Right lobe of liver (tissue), 6 donors: ENCODE measurements around the gene ROMO1. TPM values are rescaled to one million over a fixed set of nuclear protein-coding genes. Genes with fewer than 3 reads are reported as not detected.
"Not testable (repeated sequence)": the region's sequence is repeated elsewhere in the genome, so short reads cannot be mapped to it uniquely, and the experiment has no call there.

Experiments used
- ATAC-seq, 4 donors: fragments of 200-7000 bp; cut with Tn5 transposase; one replicate each; pipeline ENCODE4 v1.9.1; 2020; ENCODE audit warnings: mild to moderate bottlenecking in 4 of 4, moderate library complexity in 4 of 4
- DNase-seq, 3 donors: peaks; one replicate each; pipeline ENCODE4 v3.0.0-alpha.2; 2020
- H3K27ac ChIP-seq, 3 donors: fragments of 200-600 bp; one replicate each; pipeline ENCODE4 v1.8.0; 2022
- H3K27me3 ChIP-seq, 2 donors: fragments of 200-600 bp; one replicate each; pipeline ENCODE4 v1.8.0; 2022
- H3K36me3 ChIP-seq, 4 donors: fragments of 200-600 bp; sonication (generic) in 1 of 4; one replicate each; pipeline versions ENCODE4 v1.5.1 to v1.8.0; 2017 to 2022; ENCODE audit warnings: control low read depth in 1 of 4
- H3K4me1 ChIP-seq, 4 donors: fragments of 200-600 bp; sonication (generic) in 1 of 4; one replicate each; pipeline versions ENCODE4 v1.5.1 to v1.8.0; 2017 to 2022; ENCODE audit warnings: control low read depth in 1 of 4
- H3K4me3 ChIP-seq, 3 donors: fragments of 200-600 bp; one replicate each; pipeline ENCODE4 v1.8.0; 2022
- H3K9me3 ChIP-seq, 4 donors: fragments of 200-600 bp; sonication (generic) in 1 of 4; one replicate each; pipeline versions ENCODE4 v1.5.1 to v1.8.0; 2017 to 2022; ENCODE audit warnings: control low read depth in 1 of 4
- POLR2A ChIP-seq: fragments of 450-650 bp; IDR thresholded peaks from one replicate; pipeline ENCODE4 v1.6.1; 2017; ENCODE audit warnings: antibody characterized with exemption, mild to moderate bottlenecking
- WGBS: methylation state at CpG from one replicate; pipeline ENCODE4 v1.1.6; 2018; ENCODE audit warnings: low coverage, low lambda C conversion rate; ENCODE audit not compliant: insufficient coverage; ENCODE audit errors: missing lambda C conversion rate; 5-methylcytosine and 5-hydroxymethylcytosine counted together
- intact Hi-C, 2 donors: fragments of 100-400 bp; cut with DNase I; formaldehyde crosslinking; loops; one replicate each; pipeline versions ENCODE4 v1.11.2 to v1.14.1; 2022
- total RNA-seq, 6 experiments: library from RNA; depleted of rRNA in 2 of 6; stranded (reverse); fragments of >200 nt in 2 of 6; fragmentation: NEBNext Ultra II Directional in 3 of 6; extraction: Animal tissue kit (Norgen Biotek cat#: 25700) in 3 of 6; gene quantifications; one replicate each; pipeline versions ENCODE4 v1.1.0 to v1.2.4, GENCODE V29; 2016 to 2023
- TF ChIP-seq, protein P1 (sequence below), 4 donors: fragments of 200-600 bp in 3 of 4; fragments of 450-650 bp in 1 of 4; IDR thresholded peaks; one replicate each; pipeline versions ENCODE4 v1.5.1 to v1.8.0; 2016 to 2022; ENCODE audit warnings: antibody characterized with exemption in 4 of 4, mild to moderate bottlenecking in 2 of 4
- donor health status: DM: no; HTN: yes; CAD: no.
- donor health status: DM: no; HTN: no; CAD: no.
- donor health status: DM: no; HTN: no; CAD: no.
- donor health status: DM: no; HTN: yes; CAD: no.
- donor health status: DM: no; HTN: yes; CAD: no.

ROMO1 gene
- total RNA-seq, 6 experiments from 2014 or later: 70.4 to 209 (median 84.8) TPM

GRCh38 chr20:35715652-35716051, 16.4 kb downstream of the ROMO1 start:
- TF ChIP-seq, protein P1, sequence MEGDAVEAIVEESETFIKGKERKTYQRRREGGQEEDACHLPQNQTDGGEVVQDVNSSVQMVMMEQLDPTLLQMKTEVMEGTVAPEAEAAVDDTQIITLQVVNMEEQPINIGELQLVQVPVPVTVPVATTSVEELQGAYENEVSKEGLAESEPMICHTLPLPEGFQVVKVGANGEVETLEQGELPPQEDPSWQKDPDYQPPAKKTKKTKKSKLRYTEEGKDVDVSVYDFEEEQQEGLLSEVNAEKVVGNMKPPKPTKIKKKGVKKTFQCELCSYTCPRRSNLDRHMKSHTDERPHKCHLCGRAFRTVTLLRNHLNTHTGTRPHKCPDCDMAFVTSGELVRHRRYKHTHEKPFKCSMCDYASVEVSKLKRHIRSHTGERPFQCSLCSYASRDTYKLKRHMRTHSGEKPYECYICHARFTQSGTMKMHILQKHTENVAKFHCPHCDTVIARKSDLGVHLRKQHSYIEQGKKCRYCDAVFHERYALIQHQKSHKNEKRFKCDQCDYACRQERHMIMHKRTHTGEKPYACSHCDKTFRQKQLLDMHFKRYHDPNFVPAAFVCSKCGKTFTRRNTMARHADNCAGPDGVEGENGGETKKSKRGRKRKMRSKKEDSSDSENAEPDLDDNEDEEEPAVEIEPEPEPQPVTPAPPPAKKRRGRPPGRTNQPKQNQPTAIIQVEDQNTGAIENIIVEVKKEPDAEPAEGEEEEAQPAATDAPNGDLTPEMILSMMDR (IDR thresholded peaks at IDR 0.05): no peak
- TF ChIP-seq POLR2A: no peak
- no peak for DNase-seq
- intact Hi-C loops: loop anchor here in 1 of 2 donors (10.0 kb wide), 1 partner anchor 169 kb away; no protein-coding TSS in a partner anchor
- WGBS: 100% methylated on average over 2 of the region's 2 CpGs
- Histone ChIP-seq H3K4me3 (no peak overlapping the region), H3K4me1 (no peaks in the 10 kb centered on the region), H3K27ac (no peak overlapping the region), H3K36me3 (peaks cover 38 to 100% (median 74%) of the 10 kb centered on the region in 4 donors), H3K27me3 (no peaks in the 10 kb centered on the region), H3K9me3 (no peaks in the 10 kb centered on the region)
- ATAC-seq: no peak

GRCh38 chr20:35716330-35716729, 17.1 kb downstream of the ROMO1 start:
- no peak overlapping the region for H3K4me3 ChIP-seq
- 95% methylated on average over 4 of the region's 4 CpGs for WGBS
- intact Hi-C loops: loop anchor here in 1 of 2 donors (10.0 kb wide), 1 partner anchor 168 kb away; no protein-coding TSS in a partner anchor
- no peak for DNase-seq
- ATAC-seq: no peak
- H3K4me1 ChIP-seq: no peaks in the 10 kb centered on the region
- H3K27me3 ChIP-seq: no peaks in the 10 kb centered on the region
- TF ChIP-seq, protein P1 (IDR thresholded peaks at IDR 0.05): no peak
- TF ChIP-seq POLR2A: no peak
- no peaks in the 10 kb centered on the region for H3K9me3 ChIP-seq
- no peak overlapping the region for H3K27ac ChIP-seq
- H3K36me3 ChIP-seq: peaks cover 41 to 100% (median 76%) of the 10 kb centered on the region in 4 donors

GRCh38 chr20:35718321-35718720, 19.1 kb downstream of the ROMO1 start:
- H3K36me3 ChIP-seq: peaks cover 38 to 100% (median 81%) of the 10 kb centered on the region in 4 donors

DNA sequence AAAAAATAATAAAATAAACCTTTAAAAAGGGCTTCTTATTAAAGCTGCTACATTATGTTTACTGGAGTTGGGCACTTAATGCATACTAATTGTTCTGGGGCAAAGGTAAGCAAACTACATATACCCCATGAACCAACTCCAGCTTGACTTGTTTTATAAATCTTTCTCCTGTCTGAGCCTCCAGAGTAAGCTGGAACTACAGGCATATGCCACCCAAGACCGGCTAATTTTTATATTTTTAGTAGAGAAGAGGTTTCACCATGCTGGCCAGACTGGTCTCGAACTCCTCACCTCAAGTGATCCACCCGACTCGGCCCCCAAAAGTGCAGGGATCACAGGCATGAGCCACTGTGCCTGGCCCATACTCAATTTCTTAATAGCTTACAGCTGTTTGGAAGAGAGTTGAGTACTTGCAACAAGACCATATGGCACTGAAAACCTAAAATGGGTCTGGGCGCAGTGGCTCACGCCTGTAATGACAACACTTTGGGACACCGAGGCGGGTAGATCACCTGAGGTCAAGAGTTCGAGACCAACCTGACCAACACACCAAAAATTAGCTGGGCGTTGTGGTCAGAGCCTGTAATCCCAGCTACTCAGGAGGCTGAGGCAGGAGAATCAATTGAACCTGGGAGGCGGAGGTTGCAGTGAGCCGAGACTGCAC, 19.9 kb downstream of the ROMO1 start:
- Histone ChIP-seq H3K4me3 (no peak overlapping the region), H3K27me3 (no peaks in the 10 kb centered on the region), H3K9me3 (no peaks in the 10 kb centered on the region), H3K4me1 (no peaks in the 10 kb centered on the region), H3K27ac (no peak overlapping the region), H3K36me3 (peaks cover 45 to 100% (median 80%) of the 10 kb centered on the region in 4 donors)
- intact Hi-C loops: loop anchor here in 1 of 2 donors (10.0 kb wide), 1 partner anchor 166 kb away; no protein-coding TSS in a partner anchor
- DNase-seq: no peak
- 84% methylated on average over 11 of the region's 12 CpGs for WGBS
- ATAC-seq: no peak
- no peak for TF ChIP-seq POLR2A
- TF ChIP-seq, protein P1 (IDR thresholded peaks at IDR 0.05): no peak

More at GRCh38 chr20:35718321-35718720, 19.1 kb downstream of the ROMO1 start:
- not testable (repeated sequence) for H3K27ac ChIP-seq, H3K9me3 ChIP-seq, H3K4me3 ChIP-seq, H3K4me1 ChIP-seq, ATAC-seq, DNase-seq, H3K27me3 ChIP-seq
- intact Hi-C loops: loop anchor here in 1 of 2 donors (10.0 kb wide), 1 partner anchor 166 kb away; no protein-coding TSS in a partner anchor
- WGBS: 83% methylated on average over 3 of the region's 8 CpGs

DNA sequence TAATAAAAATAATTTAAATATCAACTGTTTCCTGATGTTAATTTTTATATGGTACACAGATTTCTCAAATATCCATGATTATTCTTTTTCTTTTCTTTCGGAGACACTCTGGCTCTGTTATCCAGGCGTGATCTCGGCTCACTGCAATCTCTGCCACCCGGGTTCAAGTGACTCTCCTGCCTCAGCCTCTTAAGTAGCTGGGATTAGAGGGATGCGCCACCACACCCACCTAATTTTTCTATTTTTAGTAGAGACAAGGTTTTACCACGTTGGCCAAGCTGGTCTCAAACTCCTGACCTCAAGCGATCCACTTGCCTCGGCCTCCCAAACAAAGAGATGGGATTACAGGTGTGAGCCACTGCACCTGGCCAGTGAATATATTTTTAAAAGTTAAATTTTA, 20.5 kb downstream of the ROMO1 start:
- ATAC-seq: no peak
- peaks cover 45 to 100% (median 80%) of the 10 kb centered on the region in 4 donors for H3K36me3 ChIP-seq
- no peaks in the 10 kb centered on the region for H3K27me3 ChIP-seq
- no peaks in the 10 kb centered on the region for H3K9me3 ChIP-seq
- no peak for DNase-seq
- no peak overlapping the region for H3K27ac ChIP-seq
- WGBS: 75% methylated on average over 8 of the region's 8 CpGs
- intact Hi-C loops: loop anchor here in 1 of 2 donors (10.0 kb wide), 1 partner anchor 165 kb away; no protein-coding TSS in a partner anchor
- H3K4me3 ChIP-seq: no peak overlapping the region
- TF ChIP-seq, protein P1 (IDR thresholded peaks at IDR 0.05): no peak
- TF ChIP-seq POLR2A: no peak
- H3K4me1 ChIP-seq: no peaks in the 10 kb centered on the region
